Neutrophil (primary cell): ENCODE data around the gene DKK3.

ENCODE experiments used
- H3K27ac ChIP-seq: fragments of 200-600 bp; sonication (generic); 2 replicates; pipeline ENCODE4 v1.5.1; 2016; ENCODE audit warnings: mild to moderate bottlenecking, moderate library complexity
- H3K27me3 ChIP-seq: fragments of 200-600 bp; sonication (generic); 2 replicates; pipeline ENCODE4 v1.6.0; 2016; ENCODE audit warnings: mild to moderate bottlenecking
- H3K36me3 ChIP-seq: fragments of 200-600 bp; sonication (generic); 2 replicates; pipeline ENCODE4 v1.5.1; 2017
- H3K4me1 ChIP-seq, 2 experiments: fragments of 200-600 bp in 1 of 2; sonication (generic) in 1 of 2; 1 replicate in 1 of 2; 2 replicates in 1 of 2; pipeline versions ENCODE4 v1.5.1 to v1.6.1; 2013 to 2016; ENCODE audit warnings: low read depth in 1 of 2, low read length in 1 of 2, mild to moderate bottlenecking in 1 of 2, moderate library complexity in 1 of 2; ENCODE audit not compliant: control insufficient read depth in 1 of 2, insufficient read depth in 1 of 2
- H3K4me3 ChIP-seq, 2 experiments: fragments of 200-600 bp in 1 of 2; sonication (generic) in 1 of 2; 1 replicate in 1 of 2; 2 replicates in 1 of 2; pipeline ENCODE4 v1.5.1; 2013 to 2016; ENCODE audit warnings: low read depth in 1 of 2, low read length in 1 of 2, mild to moderate bottlenecking in 1 of 2, moderate library complexity in 1 of 2
- H3K9me3 ChIP-seq: fragments of 200-600 bp; sonication (generic); 2 replicates; pipeline ENCODE4 v1.5.1; 2016
- CTCF ChIP-seq: fragments of 200-600 bp; sonication (generic); IDR thresholded peaks from 2 replicates; pipeline ENCODE4 v1.5.1; 2016; ENCODE audit warnings: antibody characterized with exemption

Gene DKK3

GRCh38 chr11:11981840-11982239 lies 26.6 kb downstream of the DKK3 start:
- H3K4me1 ChIP-seq, result no peaks in the 10 kb centered on the region
- TF ChIP-seq CTCF, result no peak
- H3K4me3 ChIP-seq, result no peak overlapping the region
- H3K27ac ChIP-seq, result no peak overlapping the region
- H3K9me3 ChIP-seq, result no peaks in the 10 kb centered on the region
- H3K27me3 ChIP-seq, result no peaks in the 10 kb centered on the region
- H3K36me3 ChIP-seq, result no peaks in the 10 kb centered on the region

- H3K4me1 ChIP-seq, result no peaks in the 10 kb centered on the region
- no peak for TF ChIP-seq CTCF
- H3K27ac ChIP-seq, result no peak overlapping the region
- H3K9me3 ChIP-seq, result no peaks in the 10 kb centered on the region
- no peaks in the 10 kb centered on the region for H3K36me3 ChIP-seq
- H3K4me3 ChIP-seq, result no peak overlapping the region
- no peaks in the 10 kb centered on the region for H3K27me3 ChIP-seq
Measured at GRCh38 chr11:11981364-11981763, 27.1 kb downstream of the DKK3 start.

GRCh38 chr11:11980841-11981308 lies 27.6 kb downstream of the DKK3 start:
- H3K4me3 ChIP-seq, result no peak overlapping the region
- no peaks in the 10 kb centered on the region for H3K36me3 ChIP-seq
- no peaks in the 10 kb centered on the region for H3K4me1 ChIP-seq
- no peak overlapping the region for H3K27ac ChIP-seq
- H3K9me3 ChIP-seq, result no peaks in the 10 kb centered on the region
- TF ChIP-seq CTCF, result no peak
- H3K27me3 ChIP-seq, result no peaks in the 10 kb centered on the region

GRCh38 chr11:11980200-11980599 lies 28.2 kb downstream of the DKK3 start:
- TF ChIP-seq CTCF, result no peak
- Histone ChIP-seq H3K9me3 (no peaks in the 10 kb centered on the region), H3K27ac (no peak overlapping the region), H3K27me3 (no peaks in the 10 kb centered on the region), H3K4me1 (no peaks in the 10 kb centered on the region), H3K36me3 (no peaks in the 10 kb centered on the region), H3K4me3 (no peak overlapping the region)

- TF ChIP-seq CTCF, result no peak
- Histone ChIP-seq H3K36me3 (no peaks in the 10 kb centered on the region), H3K27me3 (no peaks in the 10 kb centered on the region), H3K9me3 (no peaks in the 10 kb centered on the region), H3K4me1 (no peaks in the 10 kb centered on the region), H3K27ac (no peak overlapping the region), H3K4me3 (no peak overlapping the region)
Measured at GRCh38 chr11:11979488-11980117, 28.8 kb downstream of the DKK3 start.
